ENCODE data around the gene CPB2.

CPB2 gene

DNA sequence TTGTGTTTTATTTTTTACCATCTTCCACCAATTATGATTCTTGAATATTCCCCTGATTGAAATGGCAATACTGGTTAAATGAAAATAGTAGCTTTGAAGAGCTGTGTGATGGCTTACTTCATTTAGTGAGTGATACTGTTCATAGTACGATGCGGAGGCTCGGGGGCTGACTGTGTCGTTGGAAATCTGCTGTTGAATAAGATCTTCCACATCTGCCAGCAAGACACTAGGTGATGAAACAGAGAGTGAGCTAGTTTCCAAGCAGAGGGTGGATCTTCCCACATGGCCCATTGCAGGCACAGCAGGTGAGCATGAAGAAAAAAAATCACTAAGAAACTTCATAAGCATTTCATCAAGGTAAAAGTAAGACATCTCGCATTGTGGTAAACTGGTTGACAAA is 22.5 kb downstream of the CPB2 start:
- DNase-seq (ENCODE audit: low read depth) = no peak
- H3K4me3 ChIP-seq (ENCODE audit: low read length) = no peak overlapping the region
- TF ChIP-seq CTCF (conservative IDR thresholded peaks at IDR 0.05; ENCODE audit: low read length) = no peak

GRCh38 chr13:46079770-46080169 is 25.1 kb downstream of the CPB2 start:
- no peak for DNase-seq (ENCODE audit: low read depth)
- TF ChIP-seq CTCF (conservative IDR thresholded peaks at IDR 0.05; ENCODE audit: low read length) = no peak
- H3K4me3 ChIP-seq (ENCODE audit: low read length) = no peak overlapping the region

DNA sequence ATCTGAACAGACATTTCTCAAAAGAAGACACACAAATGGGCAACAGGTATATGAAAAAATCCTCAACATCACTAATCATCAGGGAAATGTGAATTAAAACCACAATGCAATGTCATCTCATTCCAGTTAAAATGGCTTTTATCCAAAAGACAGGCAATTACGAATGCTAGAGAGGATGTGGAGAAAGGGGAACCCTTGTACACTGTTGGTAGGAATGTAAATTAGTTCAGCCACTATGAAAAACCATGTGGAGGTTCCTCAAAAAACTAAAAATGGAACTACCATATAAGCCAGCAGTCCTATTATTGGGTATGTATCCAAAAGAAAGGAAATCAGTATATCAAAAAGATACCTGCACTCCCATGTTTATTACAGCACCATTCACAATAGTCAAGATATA is 27.6 kb downstream of the CPB2 start:
- no peak overlapping the region for H3K4me3 ChIP-seq (ENCODE audit: low read length)
- no peak for DNase-seq (ENCODE audit: low read depth)
- TF ChIP-seq CTCF (conservative IDR thresholded peaks at IDR 0.05; ENCODE audit: low read length) = no peak

- DNase-seq (ENCODE audit: low read depth) = no peak
- TF ChIP-seq CTCF (conservative IDR thresholded peaks at IDR 0.05; ENCODE audit: low read length) = no peak
- no peak overlapping the region for H3K4me3 ChIP-seq (ENCODE audit: low read length)
Observed at GRCh38 chr13:46076827-46077226, 28.0 kb downstream of the CPB2 start.

DNA sequence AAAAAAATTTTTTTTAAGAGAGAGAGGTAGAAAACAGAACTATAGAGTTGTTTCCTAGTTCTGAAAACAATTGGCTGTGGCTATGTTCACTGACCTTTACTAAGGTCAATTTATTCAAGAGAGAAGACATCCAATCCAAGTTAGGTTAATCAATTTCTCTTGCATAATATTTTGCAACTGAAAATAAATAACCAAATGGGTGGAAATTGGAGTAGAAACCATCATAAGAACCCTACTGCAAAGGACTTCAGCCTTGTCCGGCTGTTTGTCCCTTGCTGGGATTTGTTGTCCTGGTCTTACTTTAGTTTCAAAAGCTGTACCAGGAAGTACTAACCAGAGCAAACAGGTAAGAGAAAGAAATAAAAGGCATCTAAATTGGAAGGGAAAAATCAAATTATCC is 29.0 kb downstream of the CPB2 start:
- no peak for TF ChIP-seq CTCF (conservative IDR thresholded peaks at IDR 0.05; ENCODE audit: low read length)
- H3K4me3 ChIP-seq (ENCODE audit: low read length) = no peak overlapping the region
- no peak for DNase-seq (ENCODE audit: low read depth)

GRCh38 chr13:46071590-46072249 is 33.1 kb downstream of the CPB2 start:
- no peak for DNase-seq (ENCODE audit: low read depth)
- TF ChIP-seq CTCF (conservative IDR thresholded peaks at IDR 0.05; ENCODE audit: low read length) = no peak
- H3K4me3 ChIP-seq (ENCODE audit: low read length) = no peak overlapping the region

GRCh38 chr13:46063292-46063691 is 41.5 kb downstream of the CPB2 start:
- DNase-seq (ENCODE audit: low read depth) = no peak
- no peak for TF ChIP-seq CTCF (conservative IDR thresholded peaks at IDR 0.05; ENCODE audit: low read length)
- H3K4me3 ChIP-seq (ENCODE audit: low read length) = no peak overlapping the region

Measured in AG10803 (cell line).